Activated T-cell treated with anti-CD3 and anti-CD28 coated beads, Interleukin-2, amount 50 U/mL, for 72 hours (primary cell): ENCODE results near the gene RGS6. TPM values are rescaled to one million over a fixed set of nuclear protein-coding genes. Genes with fewer than 3 reads are reported as not detected.

Source experiments
- ATAC-seq, 2 donors: fragments of 150-1000 bp; cut with Tn5 transposase; replicated peaks in 1 of 2; 2 replicates each; pipeline ENCODE4 v1.10.0; 2021; ENCODE audit warnings: moderate library complexity in 2 of 2, mild to moderate bottlenecking in 1 of 2
- DNase-seq, 2 donors: peaks; one replicate each; pipeline ENCODE4 v3.0.0; 2021 to 2022; ENCODE audit warnings: mixed read lengths in 1 of 2
- H3K27ac Mint-ChIP-seq: one replicate; pipeline ENCODE4 v1.8.0; 2022; ENCODE audit warnings: mild to moderate bottlenecking, moderate library complexity, mixed read lengths
- H3K27me3 Mint-ChIP-seq: one replicate; pipeline ENCODE4 v1.8.0; 2022; ENCODE audit warnings: low read depth, mixed read lengths
- H3K36me3 Mint-ChIP-seq, 2 donors: one replicate each; pipeline ENCODE4 v1.8.0; 2022; ENCODE audit warnings: mixed read lengths in 2 of 2, mild to moderate bottlenecking in 1 of 2; ENCODE audit not compliant: insufficient read depth in 2 of 2
- H3K4me1 Mint-ChIP-seq: one replicate; pipeline ENCODE4 v1.8.0; 2022; ENCODE audit warnings: low read depth, mixed read lengths
- H3K4me3 Mint-ChIP-seq, 2 donors: one replicate each; pipeline ENCODE4 v1.8.0; 2022; ENCODE audit warnings: mild to moderate bottlenecking in 2 of 2, mixed read lengths in 2 of 2, moderate library complexity in 2 of 2
- H3K9me3 Mint-ChIP-seq, 2 donors: one replicate each; pipeline ENCODE4 v1.8.0; 2022; ENCODE audit warnings: mixed read lengths in 2 of 2
- total RNA-seq, 2 donors: library from RNA; stranded (reverse); gene quantifications; one replicate each; pipeline ENCODE4 v1.2.3, GENCODE V29; 2022

RGS6 gene
- total RNA-seq, 2 donors from 2014 or later: 2.2 to 2.5 TPM

GRCh38 chr14:72000907-72001306, 68.7 kb downstream of the RGS6 start:
- no peak for DNase-seq
- H3K27ac Mint-ChIP-seq: no peak overlapping the region
- H3K4me3 Mint-ChIP-seq: no peak overlapping the region
- peaks cover 6 to 7% of the 10 kb centered on the region in 2 donors for H3K9me3 Mint-ChIP-seq
- peaks cover 2 to 3% of the 10 kb centered on the region in 2 donors for H3K36me3 Mint-ChIP-seq
- no peaks in the 10 kb centered on the region for H3K4me1 Mint-ChIP-seq
- peaks cover 15% of the 10 kb centered on the region for H3K27me3 Mint-ChIP-seq
- no peak for ATAC-seq

DNA sequence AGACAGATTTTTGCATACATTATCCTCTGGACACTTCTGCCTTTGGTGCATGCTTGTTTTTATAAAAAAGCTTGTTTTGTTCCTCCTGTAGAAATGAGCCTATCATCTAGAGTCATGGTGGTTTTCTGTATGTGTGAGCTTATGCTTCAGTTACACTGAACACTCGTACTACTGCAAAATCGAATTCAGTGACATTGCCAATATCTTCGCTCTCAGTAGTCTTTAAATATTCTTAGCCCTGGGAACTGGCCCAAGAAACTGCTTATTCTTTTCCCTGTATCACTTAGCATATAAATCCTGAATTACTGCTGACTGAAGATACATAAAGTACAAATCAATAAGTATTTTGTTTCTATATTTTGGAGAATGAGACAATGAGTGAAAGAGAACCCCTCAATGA, 70.5 kb downstream of the RGS6 start:
- H3K27ac Mint-ChIP-seq: no peak overlapping the region

GRCh38 chr14:72008666-72009065, 76.4 kb downstream of the RGS6 start:
- no peak for DNase-seq
- Mint-ChIP-seq H3K27ac (no peak overlapping the region), H3K4me1 (no peaks in the 10 kb centered on the region), H3K4me3 (no peak overlapping the region), H3K36me3 (no peaks in the 10 kb centered on the region), H3K9me3 (no peaks in the 10 kb centered on the region), H3K27me3 (peaks cover 10% of the 10 kb centered on the region)
- ATAC-seq: no peak

More for the DNA sequence above, 70.5 kb downstream of the RGS6 start:
- Mint-ChIP-seq H3K27me3 (peaks cover 23% of the 10 kb centered on the region), H3K36me3 (peaks cover 2 to 3% of the 10 kb centered on the region in 2 donors), H3K4me3 (no peak overlapping the region), H3K4me1 (no peaks in the 10 kb centered on the region), H3K9me3 (peaks cover 6 to 7% of the 10 kb centered on the region in 2 donors)
- DNase-seq (no peak), ATAC-seq (no peak)

- Mint-ChIP-seq H3K36me3 (no peaks in the 10 kb centered on the region), H3K9me3 (no peaks in the 10 kb centered on the region), H3K27me3 (peaks cover 7% of the 10 kb centered on the region), H3K4me1 (no peaks in the 10 kb centered on the region), H3K27ac (no peak overlapping the region), H3K4me3 (no peak overlapping the region)
- no peak for DNase-seq
- no peak for ATAC-seq
Measured at GRCh38 chr14:72010474-72010873, 78.2 kb downstream of the RGS6 start.

GRCh38 chr14:72013721-72014345, 81.6 kb downstream of the RGS6 start:
- no peaks in the 10 kb centered on the region for H3K4me1 Mint-ChIP-seq

DNA sequence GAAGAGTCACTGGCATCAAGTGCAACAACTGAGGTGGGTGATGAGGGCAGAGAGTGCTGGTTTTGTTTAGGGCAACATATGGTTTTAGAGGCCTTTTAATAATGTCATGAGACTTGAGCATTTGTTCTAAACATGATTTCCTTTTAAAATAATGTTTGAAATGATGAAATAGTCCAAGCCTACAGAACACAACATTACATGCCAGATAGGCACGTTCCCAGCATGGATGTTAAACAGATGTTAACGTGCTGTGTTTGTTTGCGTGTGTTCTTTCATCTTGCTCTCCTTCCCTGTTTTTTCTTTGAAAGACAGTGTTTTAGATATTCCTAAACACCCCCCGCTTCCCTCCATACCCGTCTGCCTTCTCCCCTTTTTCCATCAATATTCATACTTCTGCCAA, 82.3 kb downstream of the RGS6 start:
- H3K27me3 Mint-ChIP-seq: peaks cover 19% of the 10 kb centered on the region
- no peak for DNase-seq
- H3K4me3 Mint-ChIP-seq: no peak overlapping the region
- H3K36me3 Mint-ChIP-seq: peaks cover 0 to 1% of the 10 kb centered on the region in 2 donors
- no peak overlapping the region for H3K27ac Mint-ChIP-seq
- no peaks in the 10 kb centered on the region for H3K4me1 Mint-ChIP-seq
- H3K9me3 Mint-ChIP-seq: no peaks in the 10 kb centered on the region
- ATAC-seq: no peak

More at GRCh38 chr14:72013721-72014345, 81.6 kb downstream of the RGS6 start:
- peaks cover 0 to 1% of the 10 kb centered on the region in 2 donors for H3K36me3 Mint-ChIP-seq
- H3K27ac Mint-ChIP-seq: no peak overlapping the region
- no peak for DNase-seq
- no peak overlapping the region for H3K4me3 Mint-ChIP-seq
- no peak for ATAC-seq
- H3K9me3 Mint-ChIP-seq: no peaks in the 10 kb centered on the region
- peaks cover 13% of the 10 kb centered on the region for H3K27me3 Mint-ChIP-seq

GRCh38 chr14:72017290-72017689, 85.1 kb downstream of the RGS6 start:
- no peak for DNase-seq
- no peaks in the 10 kb centered on the region for H3K9me3 Mint-ChIP-seq
- ATAC-seq: no peak
- no peaks in the 10 kb centered on the region for H3K4me1 Mint-ChIP-seq
- peaks cover 0 to 1% of the 10 kb centered on the region in 2 donors for H3K36me3 Mint-ChIP-seq
- peaks cover 40% of the 10 kb centered on the region for H3K27me3 Mint-ChIP-seq
- no peak overlapping the region for H3K27ac Mint-ChIP-seq
- no peak overlapping the region for H3K4me3 Mint-ChIP-seq

GRCh38 chr14:72023128-72024042, 91.2 kb downstream of the RGS6 start:
- peaks cover 64% of the 10 kb centered on the region for H3K27me3 Mint-ChIP-seq
- no peaks in the 10 kb centered on the region for H3K9me3 Mint-ChIP-seq
- peaks cover 20% of the 10 kb centered on the region for H3K4me1 Mint-ChIP-seq
- ATAC-seq: peak in 1 of 2 donors; percentile 2
- H3K4me3 Mint-ChIP-seq: peak overlapping the region in 1 of 2 donors; percentile 9
- no peak overlapping the region for H3K27ac Mint-ChIP-seq
- no peak for DNase-seq
- peaks cover 0 to 3% of the 10 kb centered on the region in 2 donors for H3K36me3 Mint-ChIP-seq

DNA sequence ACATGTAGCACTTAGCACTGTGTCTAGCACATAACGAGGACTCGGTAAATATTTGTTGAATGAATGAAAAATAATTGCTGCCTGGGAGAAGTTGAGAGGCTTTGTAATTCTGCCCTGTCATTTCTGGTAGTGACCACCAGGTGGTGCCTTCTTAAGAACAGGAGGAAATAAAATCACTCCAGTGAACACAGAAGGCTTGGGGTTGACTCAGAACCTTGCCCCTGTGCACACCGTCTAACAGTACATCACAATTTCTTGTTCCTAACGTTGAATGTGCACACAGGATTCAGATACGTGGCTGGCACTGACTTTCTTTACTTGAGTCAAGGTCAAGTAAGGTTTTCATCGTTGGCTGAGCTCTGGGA, 91.8 kb downstream of the RGS6 start:
- ATAC-seq: peak; percentile 94 to 97
- DNase-seq: peak; percentile 53 to 66
- no peak overlapping the region for H3K27ac Mint-ChIP-seq
- H3K9me3 Mint-ChIP-seq: no peaks in the 10 kb centered on the region
- H3K4me1 Mint-ChIP-seq: peaks cover 20% of the 10 kb centered on the region
- H3K27me3 Mint-ChIP-seq: peaks cover 62% of the 10 kb centered on the region
- peak overlapping the region in 1 of 2 donors; percentile 20 for H3K4me3 Mint-ChIP-seq
- peaks cover 0 to 2% of the 10 kb centered on the region in 2 donors for H3K36me3 Mint-ChIP-seq

GRCh38 chr14:72024504-72024903, 92.3 kb downstream of the RGS6 start:
- DNase-seq (peak; percentile 4 to 5), ATAC-seq (peak; percentile 60 to 66)
- Mint-ChIP-seq H3K27me3 (peaks cover 57% of the 10 kb centered on the region), H3K27ac (no peak overlapping the region), H3K9me3 (no peaks in the 10 kb centered on the region), H3K36me3 (peaks cover 0 to 2% of the 10 kb centered on the region in 2 donors), H3K4me1 (peaks cover 20% of the 10 kb centered on the region), H3K4me3 (peak overlapping the region in 1 of 2 donors; percentile 20)

DNA sequence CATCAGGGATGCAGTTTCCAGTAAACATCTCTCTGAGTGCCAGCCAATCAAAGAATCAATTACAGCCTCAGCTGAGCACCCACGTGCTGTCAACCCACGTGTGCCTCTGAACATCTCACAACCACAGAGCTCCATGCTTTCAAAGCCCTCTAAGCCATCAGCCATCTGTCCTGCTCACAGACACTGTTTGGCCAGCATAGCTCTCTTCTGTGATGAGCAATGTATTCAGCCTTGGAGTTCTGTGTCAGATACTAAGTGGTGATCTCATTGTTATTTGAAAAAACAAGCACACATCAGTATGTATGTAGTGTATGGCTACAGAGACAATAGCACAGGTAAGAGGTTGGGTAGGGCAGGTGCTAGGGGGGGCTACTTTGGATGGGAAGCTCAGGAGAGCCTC, 94.3 kb downstream of the RGS6 start:
- Mint-ChIP-seq H3K27ac (no peak overlapping the region), H3K9me3 (no peaks in the 10 kb centered on the region), H3K27me3 (peaks cover 42% of the 10 kb centered on the region), H3K4me1 (peaks cover 20% of the 10 kb centered on the region), H3K36me3 (peaks cover 0 to 2% of the 10 kb centered on the region in 2 donors), H3K4me3 (no peak overlapping the region)
- ATAC-seq: no peak
- no peak for DNase-seq

DNA sequence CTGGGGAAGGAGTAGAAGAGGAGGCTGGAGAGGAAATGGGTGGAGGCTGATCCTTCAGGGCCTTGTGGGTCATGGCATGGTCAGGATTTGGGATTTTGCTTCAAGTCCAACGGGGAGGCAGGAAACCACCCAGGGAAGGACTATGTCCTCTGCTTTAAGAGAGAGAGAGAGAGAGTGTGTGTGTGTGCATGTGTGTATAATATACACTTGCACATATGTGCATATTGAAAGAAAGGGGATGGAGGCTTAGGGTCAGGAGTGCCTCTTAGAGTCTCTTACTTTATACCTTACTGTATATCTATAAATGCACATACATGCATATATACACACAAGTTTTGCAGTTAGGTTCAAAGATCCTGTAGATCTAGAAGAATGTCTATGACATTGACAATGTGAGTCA, 94.8 kb downstream of the RGS6 start:
- Mint-ChIP-seq H3K36me3 (peaks cover 0 to 2% of the 10 kb centered on the region in 2 donors), H3K9me3 (no peaks in the 10 kb centered on the region), H3K27me3 (peaks cover 38% of the 10 kb centered on the region), H3K4me1 (peaks cover 20% of the 10 kb centered on the region), H3K27ac (no peak overlapping the region), H3K4me3 (no peak overlapping the region)
- ATAC-seq (no peak), DNase-seq (no peak)

DNA sequence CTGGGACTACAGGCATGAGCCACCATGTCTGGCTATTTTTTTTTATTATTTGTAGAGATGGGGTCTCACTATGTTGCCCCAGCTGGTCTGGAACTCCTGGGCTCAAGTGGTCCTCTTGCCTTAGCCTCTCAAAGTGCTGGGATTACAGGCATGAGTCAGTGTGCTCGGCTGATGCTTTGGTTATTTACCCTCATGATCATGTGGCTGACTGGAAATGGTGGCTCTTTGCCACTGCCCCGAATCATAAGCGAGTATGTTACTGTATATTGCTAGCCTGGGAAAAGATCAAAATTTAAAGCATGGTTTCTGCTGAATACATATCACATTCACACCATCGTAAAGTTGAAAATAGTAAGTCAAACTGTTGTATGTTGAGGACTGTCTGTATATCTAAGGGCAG, 101.1 kb downstream of the RGS6 start:
- H3K27me3 Mint-ChIP-seq: peaks cover 5% of the 10 kb centered on the region
- DNase-seq (no peak), ATAC-seq (no peak)

More for the DNA sequence above, 101.1 kb downstream of the RGS6 start:
- Mint-ChIP-seq H3K4me1 (no peaks in the 10 kb centered on the region), H3K27ac (no peak overlapping the region), H3K9me3 (no peaks in the 10 kb centered on the region), H3K4me3 (no peak overlapping the region), H3K36me3 (no peaks in the 10 kb centered on the region)
